K562 (cell line): Measurements from ENCODE around the gene BMI1. TPM values are rescaled to one million over a fixed set of nuclear protein-coding genes. Genes with fewer than 3 reads are reported as not detected.

ENCODE experiments used
- ATAC-seq: fragments of 200-7000 bp; cut with Tn5 transposase; 3 replicates; pipeline ENCODE4 v1.9.1; 2020; ENCODE audit warnings: moderate library complexity
- BruUV-seq: library from RNA; stranded (reverse); fragments of 400-500 nt; replicated peaks from 2 replicates; lab custom pipeline; 2021; lab: Mats Ljungman, UMichigan
- CTCF ChIA-PET: fragments of 300-600 bp; formaldehyde crosslinking; extraction: SDS; loops from one replicate; lab custom pipeline; 2021; ENCODE audit warnings: low intra/inter-chr PET ratio; lab: Yijun Ruan, JAX
- POLR2A ChIA-PET: fragments of 300-600, 350-650 bp; sonication (Branson Sonifier 250); formaldehyde crosslinking; extraction: SDS; loops from one replicate; lab custom pipeline; 2021; ENCODE audit warnings: antibody characterized with exemption, inconsistent platforms; lab: Yijun Ruan, JAX
- DNase-seq, 4 experiments: peaks; one replicate each; pipeline versions ENCODE4 v3.0.0 to v3.0.0-alpha.2; 2011 to 2018; ENCODE audit warnings: low spot score in 3 of 4, mixed read lengths in 3 of 4; ENCODE audit errors: extremely low read depth in 1 of 4
- FAIRE-seq: peaks from 2 replicates; lab custom pipeline; 2011; peaks lifted over from hg19 to GRCh38; lab: Jason Lieb, UNC
- H2AFZ ChIP-seq: 2 replicates; pipeline ENCODE4 v1.6.0; 2011; ENCODE audit warnings: low read depth, low read length, control low read depth, inconsistent platforms
- H3K27ac ChIP-seq: fragments of 200-600 bp; 3 replicates; pipeline ENCODE4 v1.8.0; 2011; ENCODE audit warnings: low read depth, mild to moderate bottlenecking, control low read depth, inconsistent platforms, low read length, moderate library complexity, mixed read lengths; ENCODE audit errors: extremely low read depth
- H3K27me3 ChIP-seq, 2 experiments: fragments of 300-600 bp in 1 of 2; 2 replicates in 1 of 2; 3 replicates in 1 of 2; pipeline versions ENCODE4 v1.6.0 to v1.8.0; 2011; ENCODE audit warnings: inconsistent platforms in 2 of 2, low read length in 2 of 2, mild to moderate bottlenecking in 1 of 2, mixed read lengths in 1 of 2, moderate library complexity in 1 of 2; ENCODE audit not compliant: control insufficient read depth in 2 of 2, insufficient read depth in 2 of 2
- H3K36me3 ChIP-seq: fragments of 300-600 bp; 3 replicates; pipeline ENCODE4 v1.8.0; 2011; ENCODE audit warnings: mild to moderate bottlenecking, low read length, inconsistent platforms; ENCODE audit not compliant: control insufficient read depth, insufficient read depth
- H3K4me1 ChIP-seq, 2 experiments: fragments of 200-600 bp in 1 of 2; replicated peaks in 1 of 2; 2 replicates in 1 of 2; 3 replicates in 1 of 2; pipeline versions ENCODE4 v1.5.1 to v1.8.0; 2011; ENCODE audit warnings: inconsistent platforms in 2 of 2, low read length in 2 of 2, mild to moderate bottlenecking in 1 of 2, mixed read lengths in 1 of 2, moderate library complexity in 1 of 2; ENCODE audit not compliant: control insufficient read depth in 2 of 2, insufficient read depth in 2 of 2
- H3K4me2 ChIP-seq: 2 replicates; pipeline ENCODE4 v1.6.1; 2011; ENCODE audit warnings: low read length, control low read depth, inconsistent platforms, mixed read lengths; ENCODE audit not compliant: insufficient read depth
- H3K4me3 ChIP-seq: fragments of 200-600 bp; sonication (generic), shearing (Covaris generic); 2 replicates; pipeline ENCODE4 v1.5.1; 2016; ENCODE audit warnings: control low read depth, inconsistent platforms
- H3K79me2 ChIP-seq: fragments of 200-600 bp; 3 replicates; pipeline ENCODE4 v1.8.0; 2011; ENCODE audit warnings: low read length, inconsistent platforms; ENCODE audit not compliant: control insufficient read depth, insufficient read depth
- H3K9ac ChIP-seq, 2 experiments: 2 replicates each; pipeline versions ENCODE4 v1.6.0 to v1.6.1; 2011; ENCODE audit warnings: low read depth in 2 of 2, low read length in 2 of 2, control low read depth in 1 of 2, inconsistent platforms in 1 of 2, mild to moderate bottlenecking in 1 of 2, mixed read lengths in 1 of 2; ENCODE audit not compliant: insufficient read depth in 1 of 2
- H3K9me1 ChIP-seq: one replicate; pipeline ENCODE4 v1.6.0; 2011; ENCODE audit warnings: inconsistent platforms, mild to moderate bottlenecking, low read length, moderate library complexity; ENCODE audit not compliant: control insufficient read depth, insufficient read depth
- H3K9me3 ChIP-seq: replicated peaks from 2 replicates; pipeline ENCODE4 v1.5.1; 2011; ENCODE audit warnings: low read depth, low read length, inconsistent platforms; ENCODE audit not compliant: control insufficient read depth, insufficient read depth
- H4K20me1 ChIP-seq: replicated peaks from 2 replicates; pipeline ENCODE4 v1.6.1; 2011; ENCODE audit warnings: low read length, inconsistent platforms, mixed read lengths; ENCODE audit not compliant: control insufficient read depth, insufficient read depth
- BACH1 ChIP-seq: fragments of 200-800 bp; sonication (Bioruptor generic); IDR thresholded peaks from 2 replicates; pipeline ENCODE4 v1.6.1; 2016; ENCODE audit warnings: missing genetic modification characterization, missing compliant biosample characterization
- CBX2 ChIP-seq: fragments of 200-600 bp; sonication (generic); IDR thresholded peaks from one replicate; pipeline ENCODE4 v1.6.1; 2012; ENCODE audit warnings: mild to moderate bottlenecking, low read length, inconsistent platforms; ENCODE audit not compliant: insufficient read depth, poor library complexity, severe bottlenecking
- CBX5 ChIP-seq: IDR thresholded peaks from 2 replicates; pipeline ENCODE4 v1.6.1; 2014; ENCODE audit warnings: low read depth, borderline replicate concordance
- DMBX1 ChIP-seq: fragments of 250-450 bp; sonication (Bioruptor Pico); IDR thresholded peaks from 2 replicates; pipeline ENCODE4 v1.8.0; 2022; ENCODE audit warnings: inconsistent platforms, mild to moderate bottlenecking, moderate library complexity, borderline replicate concordance
- FOXA1 ChIP-seq: fragments of 450-650 bp; IDR thresholded peaks from 2 replicates; pipeline ENCODE4 v1.6.1; 2016; ENCODE audit warnings: mild to moderate bottlenecking, borderline replicate concordance
- FOXJ2 ChIP-seq: fragments of 200-800 bp; sonication (Bioruptor generic); IDR thresholded peaks from 2 replicates; pipeline ENCODE4 v1.6.1; 2016; ENCODE audit warnings: missing genetic modification characterization, missing compliant biosample characterization
- GATAD2B ChIP-seq: fragments of 450-650 bp; IDR thresholded peaks from 2 replicates; pipeline ENCODE4 v1.6.1; 2017; ENCODE audit warnings: mild to moderate bottlenecking, borderline replicate concordance
- PTBP1 ChIP-seq: fragments of 200-400 bp; formaldehyde crosslinking; IDR thresholded peaks from 2 replicates; pipeline ENCODE4 v1.6.1; 2017; ENCODE audit warnings: low read depth, low read length
- SAFB ChIP-seq: fragments of 200-400 bp; formaldehyde crosslinking; IDR thresholded peaks from 2 replicates; pipeline ENCODE4 v1.6.1; 2017; ENCODE audit warnings: low read depth, low read length, borderline replicate concordance
- SIX5 ChIP-seq, 2 experiments: IDR thresholded peaks; 2 replicates each; pipeline ENCODE4 v1.6.1; 2011; ENCODE audit warnings: low read length in 2 of 2, borderline replicate concordance in 1 of 2, low read depth in 1 of 2, mild to moderate bottlenecking in 1 of 2, moderate library complexity in 1 of 2; ENCODE audit not compliant: insufficient read depth in 1 of 2
- ZNF212 ChIP-seq: fragments of 450-650 bp; formaldehyde crosslinking; IDR thresholded peaks from 2 replicates; pipeline ENCODE4 v1.4.0; 2020; ENCODE audit warnings: mild to moderate bottlenecking
- ZNF217 ChIP-seq: sonication (generic); formaldehyde crosslinking; IDR thresholded peaks from 2 replicates; pipeline ENCODE4 v1.8.0; 2022; ENCODE audit warnings: mild to moderate bottlenecking, missing genetic modification reagents
- ZNF696 ChIP-seq: fragments of 250-450 bp; sonication (Bioruptor Pico); conservative IDR thresholded peaks from 2 replicates; pipeline ENCODE4 v1.4.0; 2020; ENCODE audit warnings: mild to moderate bottlenecking, moderate library complexity
- WGBS: fragments of 100-300 bp; shearing (Covaris generic); methylation state at CpG from one replicate; pipeline ENCODE4 v1.1.6; 2016; ENCODE audit warnings: low coverage, mixed read lengths; ENCODE audit not compliant: insufficient coverage; ENCODE audit errors: missing lambda C conversion rate; 5-methylcytosine and 5-hydroxymethylcytosine counted together
- in situ Hi-C: fragments of 300-500 bp; cut with MboI; formaldehyde crosslinking; loops from 4 replicates; pipeline ENCODE4 v1.15.0; 2018; ENCODE audit warnings: inconsistent platforms, mixed read lengths
- intact Hi-C: fragments of 100-400 bp; cut with micrococcal nuclease; formaldehyde crosslinking; loops from 2 replicates; pipeline ENCODE4 v1.14.2; 2022
- polyA plus RNA-seq, 8 experiments: library from polyadenylated mRNA; depleted of rRNA in 4 of 8; stranded (reverse) in 5 of 8; unstranded in 3 of 8; fragments of >200 nt; fragmentation: Nextera tagmentation in 2 of 8; fragmentation: Illumina TruSeq in 1 of 8; extraction: Ambion mirVana in 2 of 8; extraction: Trizol in 1 of 8; gene quantifications; 2 replicates each; pipeline versions ENCODE4 v1.2.1 to v1.2.3, GENCODE V29; 2011 to 2014; ENCODE audit warnings: inconsistent platforms in 1 of 8, missing spikeins in 1 of 8
- total RNA-seq, 7 experiments: library from RNA; depleted of rRNA in 6 of 7; stranded (reverse); fragments of >200 nt in 6 of 7; fragmentation: Illumina TruSeq in 2 of 7; extraction: Trizol in 2 of 7; gene quantifications; 2 replicates each; pipeline versions ENCODE4 v1.2.1 to v1.2.3, GENCODE V29; 2011 to 2021; ENCODE audit warnings: low replicate concordance in 1 of 7

Gene BMI1
- total and polyA plus RNA-seq, 9 of the 15 experiments (the other 6 are each of a cell fraction or from before 2014, with no cell fraction given): 21.4 to 103 (median 70.8) TPM

DNA sequence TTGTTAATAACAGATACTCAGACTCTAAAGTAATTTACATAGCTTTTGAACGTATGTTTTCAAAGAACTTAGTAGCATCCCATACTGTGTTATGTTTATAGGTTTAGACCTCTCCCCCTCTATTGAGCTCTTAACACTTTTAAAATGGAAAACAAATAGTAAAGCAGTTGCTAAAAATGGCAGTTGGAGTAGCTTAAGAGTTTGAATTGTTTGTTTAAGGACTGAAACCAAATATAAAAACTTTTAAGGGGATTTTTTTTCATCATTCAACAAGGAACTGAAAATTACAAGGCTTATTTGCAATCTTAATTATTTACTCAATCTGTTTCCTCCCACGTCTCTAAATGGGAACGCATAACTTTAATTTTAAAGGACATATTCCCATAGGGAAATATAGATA, 22.8 kb downstream of the BMI1 start:
- Histone ChIP-seq H3K4me2 (no peak overlapping the region), H2AFZ (no peak overlapping the region), H3K9ac (no peak overlapping the region), H3K36me3 (no peaks in the 10 kb centered on the region), H4K20me1 (no peaks in the 10 kb centered on the region), H3K27me3 (no peaks in the 10 kb centered on the region), H3K9me1 (no peaks in the 10 kb centered on the region), H3K4me3 (no peak overlapping the region), H3K27ac (no peak overlapping the region), H3K79me2 (no peaks in the 10 kb centered on the region), H3K4me1 (peaks cover 9 to 15% of the 10 kb centered on the region in 2 experiments; a peak in 4 of 5 replicates), H3K9me3 (no peaks in the 10 kb centered on the region; the same call in 1 of the 2 replicates)
- intact Hi-C loops (loop anchor here (5.0 kb wide), 1 partner anchor 74 kb away; no protein-coding TSS in a partner anchor), in situ Hi-C loops (no loop called here)
- TF ChIP-seq ZNF696 (no peak), DMBX1 (CRISPR knock-in tag) (no peak), GATAD2B (no peak), CBX2 (no peak), BACH1 (tag) (no peak), ZNF212 (CRISPR knock-in tag) (no peak), CBX5 (no peak), SAFB (no peak), FOXJ2 (tag) (no peak), ZNF217 (CRISPR knock-in tag) (no peak), PTBP1 (no peak), FOXA1 (no peak), SIX5 (IDR thresholded peaks at IDR 0.05; ENCODE audit: borderline replicate concordance in 1 of 2, insufficient read depth in 1 of 2, low read depth in 1 of 2, low read length in 2 of 2) (no peak)
- POLR2A ChIA-PET: interaction anchor here (0.7 to 2.1 kb wide), 3 partner anchors 12 to 710 kb away, joined by 3 to 6 read pairs (median 4); no protein-coding TSS in a partner anchor
- BruUV-seq: no TSS peak
- ATAC-seq: no peak
- CTCF ChIA-PET: no interaction called here
- WGBS: 79% methylated on average over 3 of the region's 3 CpGs
- FAIRE-seq: no peak
- DNase-seq: no peak
